IMR-90 (cell line): ENCODE measurements around the gene SEPTIN2. TPM values are rescaled to one million over a fixed set of nuclear protein-coding genes. Genes with fewer than 3 reads are reported as not detected.
A peak's percentile ranks its signal among the peaks of the same experiment; 100 is the strongest.
"Not testable (repeated sequence)": the region's sequence is repeated elsewhere in the genome, so short reads cannot be mapped to it uniquely, and the experiment has no call there.

Source experiments
- ATAC-seq: fragments of 200-7000 bp; cut with Tn5 transposase; 2 replicates; pipeline ENCODE4 v1.9.1; 2020; ENCODE audit warnings: low read depth, mild to moderate bottlenecking, moderate library complexity
- BruUV-seq: library from RNA; stranded (reverse); fragments of 400-500 nt; replicated peaks from 2 replicates; lab custom pipeline; 2021; lab: Mats Ljungman, UMichigan
- CTCF ChIA-PET: fragments of 300-600 bp; formaldehyde crosslinking; extraction: SDS; loops from one replicate; lab custom pipeline; 2021; ENCODE audit warnings: antibody characterized with exemption; lab: Yijun Ruan, JAX
- POLR2A ChIA-PET: fragments of 300-600 bp; sonication (Branson Sonifier 250); formaldehyde crosslinking; loops from one replicate; lab custom pipeline; 2022; ENCODE audit warnings: antibody characterized with exemption; ENCODE audit not compliant: unreplicated experiment; lab: Charles Lee
- DNase-seq: peaks from one replicate; pipeline ENCODE4 v3.0.0; 2013
- H2AFZ ChIP-seq: replicated peaks from 2 replicates; pipeline ENCODE3; 2013; ENCODE audit warnings: low read length, mild to moderate bottlenecking; ENCODE audit not compliant: poor library complexity
- H2AK5ac ChIP-seq: 2 replicates; pipeline ENCODE4 v1.6.1; 2013; ENCODE audit warnings: low read depth, low read length, inconsistent platforms
- H2AK9ac ChIP-seq: replicated peaks from 2 replicates; pipeline ENCODE3; 2013; ENCODE audit warnings: mild to moderate bottlenecking, low read depth, low read length, moderate library complexity; ENCODE audit not compliant: poor library complexity
- H2BK120ac ChIP-seq: 2 replicates; pipeline ENCODE4 v1.6.1; 2013; ENCODE audit warnings: low read depth, low read length, inconsistent platforms
- H2BK15ac ChIP-seq: 3 replicates; pipeline ENCODE4 v1.6.1; 2013; ENCODE audit warnings: low read depth, low read length, inconsistent platforms
- H2BK20ac ChIP-seq: 2 replicates; pipeline ENCODE4 v1.6.1; 2013; ENCODE audit warnings: low read depth, mild to moderate bottlenecking, inconsistent platforms, low read length, moderate library complexity
- H2BK5ac ChIP-seq: 2 replicates; pipeline ENCODE4 v1.6.1; 2013; ENCODE audit warnings: mild to moderate bottlenecking, low read depth, low read length, inconsistent platforms; ENCODE audit not compliant: poor library complexity, severe bottlenecking
- H3K14ac ChIP-seq: replicated peaks from 2 replicates; pipeline ENCODE4 v1.6.1; 2013; ENCODE audit warnings: low read depth, low read length, inconsistent platforms
- H3K18ac ChIP-seq: 2 replicates; pipeline ENCODE4 v1.6.1; 2013; ENCODE audit warnings: low read depth, low read length, control low read depth
- H3K23ac ChIP-seq: 2 replicates; pipeline ENCODE4 v1.6.1; 2013; ENCODE audit warnings: low read depth, low read length, inconsistent platforms
- H3K27ac ChIP-seq: 2 replicates; pipeline ENCODE4 v1.5.1; 2013; ENCODE audit warnings: mild to moderate bottlenecking, control low read depth, low read length; ENCODE audit not compliant: insufficient read depth
- H3K27me3 ChIP-seq: 2 replicates; pipeline ENCODE4 v1.6.1; 2013; ENCODE audit warnings: low read length; ENCODE audit not compliant: control insufficient read depth, insufficient read depth
- H3K36me3 ChIP-seq: 2 replicates; pipeline ENCODE4 v1.6.1; 2013; ENCODE audit warnings: low read length, mixed read lengths; ENCODE audit not compliant: control insufficient read depth, insufficient read depth
- H3K4ac ChIP-seq: 2 replicates; pipeline ENCODE4 v1.6.1; 2013; ENCODE audit warnings: low read depth, low read length, inconsistent platforms
- H3K4me1 ChIP-seq: 2 replicates; pipeline ENCODE4 v1.6.1; 2013; ENCODE audit warnings: low read length, mixed read lengths; ENCODE audit not compliant: control insufficient read depth, insufficient read depth
- H3K4me2 ChIP-seq: 2 replicates; pipeline ENCODE4 v1.6.1; 2013; ENCODE audit warnings: low read depth, mild to moderate bottlenecking, control low read depth, low read length, moderate library complexity
- H3K4me3 ChIP-seq: 2 replicates; pipeline ENCODE4 v1.5.1; 2013; ENCODE audit warnings: low read depth, mild to moderate bottlenecking, control low read depth, low read length, moderate library complexity; ENCODE audit not compliant: insufficient read depth
- H3K56ac ChIP-seq: 2 replicates; pipeline ENCODE4 v1.6.1; 2013; ENCODE audit warnings: low read length, inconsistent platforms; ENCODE audit not compliant: insufficient read depth; ENCODE audit errors: extremely low read depth
- H3K79me1 ChIP-seq, 2 experiments: 2 replicates each; pipeline ENCODE4 v1.6.1; 2013; ENCODE audit warnings: low read length in 2 of 2, inconsistent platforms in 1 of 2, low read depth in 1 of 2
- H3K9ac ChIP-seq: 2 replicates; pipeline ENCODE4 v1.6.1; 2013; ENCODE audit warnings: low read depth, low read length, control low read depth
- H3K9me1 ChIP-seq: 2 replicates; pipeline ENCODE4 v1.6.1; 2013; ENCODE audit warnings: low read length, inconsistent platforms; ENCODE audit not compliant: insufficient read depth
- H3K9me3 ChIP-seq: 2 replicates; pipeline ENCODE4 v1.6.1; 2013; ENCODE audit warnings: low read length; ENCODE audit not compliant: control insufficient read depth, insufficient read depth
- H4K20me1 ChIP-seq: 2 replicates; pipeline ENCODE4 v1.6.1; 2013; ENCODE audit warnings: low read length, inconsistent platforms; ENCODE audit not compliant: insufficient read depth
- H4K5ac ChIP-seq: 2 replicates; pipeline ENCODE4 v1.6.1; 2013; ENCODE audit warnings: mild to moderate bottlenecking, low read depth, low read length, control low read depth
- H4K8ac ChIP-seq, 2 experiments: 2 replicates each; pipeline ENCODE4 v1.6.1; 2013; ENCODE audit warnings: low read depth in 2 of 2, low read length in 2 of 2, control low read depth in 1 of 2, inconsistent platforms in 1 of 2
- H4K91ac ChIP-seq: 2 replicates; pipeline ENCODE4 v1.6.1; 2013; ENCODE audit warnings: low read depth, low read length, inconsistent platforms; ENCODE audit not compliant: insufficient read depth
- MAFK ChIP-seq: IDR thresholded peaks from 2 replicates; pipeline ENCODE4 v1.6.1; 2012; ENCODE audit warnings: low read depth, low read length, improper control_type of control experiment
- WGBS, 2 experiments: methylation state at CpG; one replicate each; pipeline versions ENCODE4 v1.1.5 to v1.1.7; 2013; ENCODE audit warnings: missing lambda C conversion rate in 2 of 2; ENCODE audit not compliant: insufficient read length in 1 of 2; ENCODE audit errors: extremely low coverage in 2 of 2; 5-methylcytosine and 5-hydroxymethylcytosine counted together
- dilution Hi-C: fragments of 300-500 bp; cut with HindIII; formaldehyde crosslinking; loops from one replicate; pipeline ENCODE4 v1.14.3; 2018; ENCODE audit warnings: low sequenced_read_pairs; ENCODE audit not compliant: unreplicated experiment
- in situ Hi-C: fragments of 300-500 bp; cut with MboI; formaldehyde crosslinking; loops from 3 replicates; pipeline ENCODE4 v1.14.3; 2019; ENCODE audit warnings: low sequenced_read_pairs, inconsistent platforms, mixed read lengths
- intact Hi-C: fragments of 100-400 bp; cut with micrococcal nuclease; formaldehyde crosslinking; loops from 2 replicates; pipeline ENCODE4 v1.10.0; 2022
- polyA plus RNA-seq, 3 experiments: library from polyadenylated mRNA; depleted of rRNA; stranded (reverse); fragments of >200 nt; gene quantifications; 2 replicates each; pipeline ENCODE4 v1.2.3, GENCODE V29; 2012; ENCODE audit warnings: low replicate concordance in 1 of 3
- total RNA-seq: library from RNA; depleted of rRNA; stranded (reverse); fragments of >200 nt; gene quantifications from 2 replicates; pipeline ENCODE4 v1.2.3, GENCODE V29; 2012

SEPTIN2 gene
- total and polyA plus RNA-seq, 2 of the 4 experiments (the other 2 are of a cell fraction), result 420 to 504 TPM

GRCh38 chr2:241318830-241319229, 3.1 kb downstream of the SEPTIN2 start:
- H2BK5ac ChIP-seq, H3K36me3 ChIP-seq, H4K91ac ChIP-seq, CTCF ChIA-PET, in situ Hi-C loops, H3K18ac ChIP-seq, BruUV-seq, H2AK9ac ChIP-seq, ATAC-seq, DNase-seq, dilution Hi-C loops, H3K4me3 ChIP-seq, H2BK15ac ChIP-seq, H3K23ac ChIP-seq, intact Hi-C loops, H4K5ac ChIP-seq, H2BK20ac ChIP-seq, H3K27ac ChIP-seq, H3K4me2 ChIP-seq, H2AK5ac ChIP-seq, H2BK120ac ChIP-seq, H3K4me1 ChIP-seq, H3K14ac ChIP-seq, H3K9me3 ChIP-seq, H2AFZ ChIP-seq, H3K9ac ChIP-seq, H3K4ac ChIP-seq, H4K8ac ChIP-seq, H3K27me3 ChIP-seq, H3K56ac ChIP-seq, H3K9me1 ChIP-seq: not testable (repeated sequence)
- Histone ChIP-seq H4K20me1 (peaks cover 77% of the 10 kb centered on the region), H3K79me1 (peaks cover 5 to 37% of the 10 kb centered on the region in 2 experiments; a peak in 3 of 4 replicates)
- 0 out of 2 replicates have a peak, but pooled peaks have one; percentile 26 for TF ChIP-seq MAFK
- WGBS, 2 experiments, result no CpG with 5 or more reads among the region's 6 CpGs
- POLR2A ChIA-PET, result interaction anchor here (0.7 kb wide), 1 partner anchor 15 kb away, joined by 8 read pairs; no protein-coding TSS in a partner anchor
